Measurements from ENCODE around the gene SNED1. TPM values are rescaled to one million over a fixed set of nuclear protein-coding genes. Genes with fewer than 3 reads are reported as not detected.

SNED1 gene
- total RNA-seq, 4 donors from 2014 or later: 18.0 to 52.2 (median 32.5) TPM

DNA sequence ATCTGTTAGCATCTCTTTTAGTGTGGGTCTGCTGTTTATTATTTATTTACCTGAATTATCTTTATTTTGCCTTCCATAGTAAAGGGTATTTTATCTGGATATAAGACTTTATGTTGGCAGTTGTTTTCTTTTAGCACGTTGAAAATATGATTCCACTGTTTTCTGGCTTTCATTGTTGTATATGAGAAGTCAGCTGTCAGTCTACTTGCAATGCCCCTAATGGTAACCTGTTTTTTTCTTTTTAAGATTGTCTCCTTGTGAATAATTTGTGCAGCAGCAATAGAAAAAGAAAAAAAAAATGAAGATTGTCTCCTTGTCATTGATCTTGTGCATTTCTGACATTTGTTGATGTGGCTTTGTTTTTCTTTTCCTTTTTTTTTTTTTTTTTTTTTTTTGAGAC, 27.2 kb downstream of the SNED1 start:
- no peak for ATAC-seq (ENCODE audit: low FRiP score)
- TF ChIP-seq, protein P1, sequence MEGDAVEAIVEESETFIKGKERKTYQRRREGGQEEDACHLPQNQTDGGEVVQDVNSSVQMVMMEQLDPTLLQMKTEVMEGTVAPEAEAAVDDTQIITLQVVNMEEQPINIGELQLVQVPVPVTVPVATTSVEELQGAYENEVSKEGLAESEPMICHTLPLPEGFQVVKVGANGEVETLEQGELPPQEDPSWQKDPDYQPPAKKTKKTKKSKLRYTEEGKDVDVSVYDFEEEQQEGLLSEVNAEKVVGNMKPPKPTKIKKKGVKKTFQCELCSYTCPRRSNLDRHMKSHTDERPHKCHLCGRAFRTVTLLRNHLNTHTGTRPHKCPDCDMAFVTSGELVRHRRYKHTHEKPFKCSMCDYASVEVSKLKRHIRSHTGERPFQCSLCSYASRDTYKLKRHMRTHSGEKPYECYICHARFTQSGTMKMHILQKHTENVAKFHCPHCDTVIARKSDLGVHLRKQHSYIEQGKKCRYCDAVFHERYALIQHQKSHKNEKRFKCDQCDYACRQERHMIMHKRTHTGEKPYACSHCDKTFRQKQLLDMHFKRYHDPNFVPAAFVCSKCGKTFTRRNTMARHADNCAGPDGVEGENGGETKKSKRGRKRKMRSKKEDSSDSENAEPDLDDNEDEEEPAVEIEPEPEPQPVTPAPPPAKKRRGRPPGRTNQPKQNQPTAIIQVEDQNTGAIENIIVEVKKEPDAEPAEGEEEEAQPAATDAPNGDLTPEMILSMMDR (IDR thresholded peaks at IDR 0.05): no peak
- no peak for DNase-seq (ENCODE audit: low spot score)

DNA sequence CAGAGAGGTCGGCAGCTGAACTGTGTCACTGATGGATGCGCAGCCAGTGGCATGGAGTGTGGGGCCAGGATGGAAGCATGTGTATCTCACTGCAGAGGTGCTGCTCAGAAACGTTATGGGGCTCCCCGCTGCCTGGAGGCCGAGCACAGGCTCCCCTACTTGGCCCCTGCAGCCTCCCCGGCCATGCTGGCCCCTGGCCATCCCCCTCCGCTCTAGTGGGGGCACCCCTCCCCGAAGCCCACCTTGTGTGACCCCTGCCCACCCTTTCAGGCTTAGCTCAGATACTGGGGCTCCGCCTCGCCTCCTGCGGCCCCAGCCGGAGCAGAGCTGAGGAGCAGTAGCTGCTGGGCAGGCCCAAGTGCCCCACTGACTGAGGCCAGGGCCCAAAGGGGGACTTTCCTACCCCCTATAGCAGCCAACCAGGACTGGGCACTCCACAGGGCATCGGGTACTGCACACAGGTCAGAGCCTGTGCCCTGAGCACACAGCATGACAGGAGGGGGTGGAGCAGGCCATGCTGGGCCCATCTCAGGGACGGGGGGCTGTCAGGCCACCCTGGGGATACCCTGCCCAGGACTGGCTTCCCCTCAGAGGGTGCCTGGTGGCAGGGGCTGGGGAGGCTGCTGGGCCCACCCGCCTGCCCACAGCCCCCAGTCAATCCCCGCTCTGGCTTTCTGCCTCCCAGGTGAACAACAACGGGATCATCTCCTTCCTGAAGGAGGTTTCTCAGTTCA, 31.3 kb downstream of the SNED1 start:
- TF ChIP-seq, protein P1 (IDR thresholded peaks at IDR 0.05): no peak
- no peak for DNase-seq (ENCODE audit: low spot score)
- ATAC-seq (ENCODE audit: low FRiP score): no peak

DNA sequence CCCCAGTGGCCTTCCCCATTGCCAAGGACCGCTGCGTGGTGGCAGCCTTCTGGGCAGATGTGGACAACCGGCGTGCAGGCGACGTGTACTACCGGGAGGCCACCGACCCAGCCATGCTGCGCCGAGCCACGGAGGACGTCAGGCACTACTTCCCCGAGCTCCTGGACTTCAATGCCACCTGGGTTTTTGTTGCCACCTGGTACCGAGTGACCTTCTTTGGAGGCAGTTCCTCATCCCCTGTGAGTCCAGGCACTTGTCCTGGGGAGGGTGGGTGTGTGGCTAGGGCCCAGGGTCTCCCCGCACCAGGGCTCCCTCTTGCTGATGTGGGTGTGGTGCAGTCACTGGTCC, 31.9 kb downstream of the SNED1 start:
- ATAC-seq (ENCODE audit: low FRiP score) (no peak), DNase-seq (ENCODE audit: low spot score) (no peak)
- TF ChIP-seq, protein P1 (IDR thresholded peaks at IDR 0.05): no peak

DNA sequence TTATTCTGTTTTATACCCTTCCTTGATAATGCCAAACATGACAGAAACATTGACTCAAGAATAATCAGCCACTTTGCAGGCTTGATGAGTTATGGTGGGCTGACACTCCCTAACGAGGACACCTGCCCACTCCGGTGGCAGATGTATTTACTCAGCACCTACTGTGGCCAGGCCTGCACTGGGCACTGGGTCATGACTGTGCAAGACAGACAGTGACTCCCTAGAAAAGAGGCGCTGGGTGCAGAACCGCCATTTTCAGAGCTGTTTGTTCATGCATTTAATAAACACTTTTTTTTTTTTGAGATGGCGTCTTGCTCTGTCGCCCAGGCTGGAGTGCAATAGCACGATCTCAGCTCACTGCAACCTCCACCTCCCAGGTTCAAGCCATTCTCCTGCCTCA, 32.5 kb downstream of the SNED1 start:
- DNase-seq (ENCODE audit: low spot score) (no peak), ATAC-seq (ENCODE audit: low FRiP score) (no peak)
- TF ChIP-seq, protein P1 (IDR thresholded peaks at IDR 0.05): no peak

DNA sequence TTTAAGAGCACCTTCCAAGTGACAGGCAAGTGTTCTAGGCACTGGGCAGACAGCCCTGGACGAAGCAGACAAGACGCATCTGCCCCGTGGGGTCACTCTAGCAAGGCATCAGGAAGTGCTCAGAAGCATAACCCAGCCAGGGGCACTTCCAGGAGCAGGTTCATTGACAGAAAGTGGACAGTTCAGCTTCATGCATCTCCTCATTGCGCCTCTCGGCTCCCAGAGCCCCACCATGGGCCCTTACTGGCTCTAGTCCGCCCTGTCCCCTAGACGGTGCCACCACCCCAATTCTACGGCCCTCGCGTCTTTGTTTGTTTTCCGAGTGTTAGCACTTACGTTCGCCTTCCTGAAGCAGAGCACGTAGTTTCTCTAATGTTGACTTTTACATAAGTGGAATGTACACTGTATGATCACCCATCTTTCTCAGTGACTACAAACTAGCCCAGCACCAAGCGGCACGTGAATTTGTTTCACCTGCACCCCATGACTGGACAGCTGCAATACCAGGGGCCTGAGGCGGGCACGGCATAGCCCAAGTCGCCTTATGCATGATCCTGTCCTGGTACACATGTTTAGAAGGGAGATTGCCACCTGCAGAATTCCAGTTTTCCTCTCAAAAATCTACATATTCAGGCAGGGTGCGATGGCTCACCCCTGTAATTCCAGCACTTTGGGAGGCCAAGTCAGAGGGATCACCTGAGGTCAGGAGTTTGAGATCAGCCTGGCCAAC, 33.2 kb downstream of the SNED1 start:
- ATAC-seq (ENCODE audit: low FRiP score) (no peak), DNase-seq (ENCODE audit: low spot score) (no peak)
- TF ChIP-seq, protein P1 (IDR thresholded peaks at IDR 0.05): no peak

DNA sequence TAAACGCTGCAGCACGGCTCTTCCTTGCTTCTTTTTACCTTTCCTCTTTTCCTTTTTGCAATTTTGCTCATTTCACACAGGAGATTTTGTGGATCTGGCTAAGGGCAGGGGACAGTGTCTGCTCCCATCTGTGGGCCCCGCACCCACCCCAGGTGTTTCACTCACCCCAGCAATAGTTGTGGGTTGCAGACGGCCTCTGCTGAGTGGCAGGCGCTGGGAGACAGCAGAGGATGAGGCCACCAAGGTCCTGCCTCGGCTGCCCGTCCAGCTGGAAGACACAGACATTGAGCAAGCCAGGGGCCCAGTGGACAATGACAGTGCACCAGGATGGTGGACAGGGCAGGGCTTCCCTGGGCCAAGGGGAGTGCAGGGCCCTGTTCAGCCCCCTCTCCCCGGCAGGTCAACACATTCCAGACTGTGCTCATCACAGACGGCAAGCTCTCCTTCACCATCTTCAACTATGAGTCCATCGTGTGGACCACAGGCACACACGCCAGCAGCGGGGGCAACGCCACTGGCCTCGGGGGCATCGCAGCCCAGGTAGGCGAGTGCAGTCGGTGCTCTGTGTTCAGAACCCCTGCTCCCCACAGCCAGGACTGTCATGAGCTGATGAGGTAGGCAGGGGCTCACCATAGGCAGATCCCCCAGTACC, 35.0 kb downstream of the SNED1 start:
- no peak for ATAC-seq (ENCODE audit: low FRiP score)
- TF ChIP-seq, protein P1 (IDR thresholded peaks at IDR 0.05): no peak
- no peak for DNase-seq (ENCODE audit: low spot score)
